HEK293 (cell line): ENCODE measurements around the gene TEX2.

ENCODE experiments used
- CTCF ChIA-PET: fragments of 350-600 bp; formaldehyde crosslinking; extraction: SDS; loops from one replicate; lab custom pipeline; 2021; ENCODE audit warnings: antibody characterized with exemption; lab: Yijun Ruan, JAX
- POLR2A ChIA-PET: fragments of 300-600 bp; formaldehyde crosslinking; extraction: SDS; loops from one replicate; lab custom pipeline; 2020; ENCODE audit warnings: antibody characterized with exemption, inconsistent platforms; lab: Yijun Ruan, JAX
- H3K27ac ChIP-seq: fragments of 200-500 bp; sonication (Bioruptor generic); 2 replicates; pipeline ENCODE4 v1.5.1; 2014; ENCODE audit warnings: low read depth, low read length, control low read depth, inconsistent platforms; ENCODE audit errors: extremely low read depth
- H3K36me3 ChIP-seq, 2 experiments: fragments of 200-500 bp in 1 of 2; sonication (Bioruptor generic) in 1 of 2; 1 replicate in 1 of 2; 2 replicates in 1 of 2; pipeline ENCODE4 v1.5.1; 2014 to 2017; ENCODE audit warnings: inconsistent platforms in 2 of 2, low read length in 2 of 2; ENCODE audit not compliant: control insufficient read depth in 2 of 2, insufficient read depth in 1 of 2
- H3K4me1 ChIP-seq: fragments of 200-500 bp; sonication (Bioruptor generic); 2 replicates; pipeline ENCODE4 v1.5.1; 2014; ENCODE audit warnings: mild to moderate bottlenecking, low read length, inconsistent platforms; ENCODE audit not compliant: control insufficient read depth, insufficient read depth
- H3K4me3 ChIP-seq: 2 replicates; pipeline ENCODE4 v1.5.1; 2011; ENCODE audit warnings: low read depth, mild to moderate bottlenecking, control low read depth, low read length, moderate library complexity
- H3K9me3 ChIP-seq: fragments of 200-500 bp; sonication (Bioruptor generic); 2 replicates; pipeline ENCODE4 v1.5.1; 2014; ENCODE audit warnings: low read depth, low read length, inconsistent platforms; ENCODE audit not compliant: control insufficient read depth, insufficient read depth
- OSR2 ChIP-seq: fragments of 450-650 bp; formaldehyde crosslinking; IDR thresholded peaks from 2 replicates; pipeline ENCODE4 v1.5.1; 2016; ENCODE audit warnings: missing biosample characterization, missing genetic modification characterization
- REST ChIP-seq: fragments of 450-650 bp; formaldehyde crosslinking; IDR thresholded peaks from 2 replicates; pipeline ENCODE4 v1.5.1; 2016; ENCODE audit warnings: missing biosample characterization, missing genetic modification characterization
- SP2 ChIP-seq: fragments of 450-650 bp; formaldehyde crosslinking; IDR thresholded peaks from 2 replicates; pipeline ENCODE4 v1.5.1; 2016; ENCODE audit warnings: missing biosample characterization, missing genetic modification characterization
- SP3 ChIP-seq: fragments of 450-650 bp; formaldehyde crosslinking; IDR thresholded peaks from 2 replicates; pipeline ENCODE4 v1.5.1; 2016; ENCODE audit warnings: missing biosample characterization, missing genetic modification characterization
- ZEB2 ChIP-seq: fragments of 450-650 bp; formaldehyde crosslinking; IDR thresholded peaks from 2 replicates; pipeline ENCODE4 v1.5.1; 2016; ENCODE audit warnings: missing biosample characterization, missing genetic modification characterization
- ZNF132 ChIP-seq: fragments of 450-650 bp; formaldehyde crosslinking; IDR thresholded peaks from 2 replicates; pipeline ENCODE4 v1.5.1; 2017; ENCODE audit warnings: missing biosample characterization, missing genetic modification characterization, borderline replicate concordance
- ZNF174 ChIP-seq: fragments of 450-650 bp; formaldehyde crosslinking; IDR thresholded peaks from 2 replicates; pipeline ENCODE4 v1.5.0; 2017; ENCODE audit warnings: missing biosample characterization, mild to moderate bottlenecking, missing genetic modification characterization
- ZNF211 ChIP-seq: fragments of 450-650 bp; formaldehyde crosslinking; IDR thresholded peaks from 2 replicates; pipeline ENCODE4 v1.5.1; 2016; ENCODE audit warnings: low read depth, missing biosample characterization, missing genetic modification characterization
- ZNF223 ChIP-seq: fragments of 450-650 bp; formaldehyde crosslinking; IDR thresholded peaks from 2 replicates; pipeline ENCODE4 v1.5.1; 2016; ENCODE audit warnings: missing biosample characterization, missing genetic modification characterization
- ZNF23 ChIP-seq: fragments of 450-650 bp; formaldehyde crosslinking; IDR thresholded peaks from 2 replicates; pipeline ENCODE4 v1.5.1; 2016; ENCODE audit warnings: missing biosample characterization, missing genetic modification characterization, borderline replicate concordance
- ZNF274 ChIP-seq, 2 experiments: fragments of 200-500 bp in 1 of 2; fragments of 450-650 bp in 1 of 2; sonication (Bioruptor generic) in 1 of 2; formaldehyde crosslinking in 1 of 2; IDR thresholded peaks; 2 replicates each; pipeline versions ENCODE4 v1.5.1 to v1.6.1; 2014 to 2016; ENCODE audit warnings: borderline replicate concordance in 1 of 2, inconsistent platforms in 1 of 2, low read length in 1 of 2, missing biosample characterization in 1 of 2, missing genetic modification characterization in 1 of 2
- ZNF280D ChIP-seq: fragments of 450-650 bp; formaldehyde crosslinking; IDR thresholded peaks from 2 replicates; pipeline ENCODE4 v1.5.1; 2016; ENCODE audit warnings: missing biosample characterization, missing genetic modification characterization
- ZNF311 ChIP-seq: fragments of 450-650 bp; formaldehyde crosslinking; IDR thresholded peaks from 2 replicates; pipeline ENCODE4 v1.5.1; 2017; ENCODE audit warnings: missing biosample characterization, missing genetic modification characterization, borderline replicate concordance
- ZNF398 ChIP-seq: fragments of 450-650 bp; formaldehyde crosslinking; IDR thresholded peaks from 2 replicates; pipeline ENCODE4 v1.5.1; 2017; ENCODE audit warnings: missing biosample characterization, missing genetic modification characterization
- ZNF416 ChIP-seq: fragments of 450-650 bp; formaldehyde crosslinking; IDR thresholded peaks from 2 replicates; pipeline ENCODE4 v1.5.1; 2016; ENCODE audit warnings: missing biosample characterization, missing genetic modification characterization
- ZNF426 ChIP-seq: fragments of 450-650 bp; formaldehyde crosslinking; IDR thresholded peaks from 2 replicates; pipeline ENCODE4 v1.5.1; 2017; ENCODE audit warnings: missing biosample characterization, missing genetic modification characterization, mild to moderate bottlenecking, inconsistent platforms, moderate library complexity
- ZNF585B ChIP-seq: fragments of 450-650 bp; formaldehyde crosslinking; IDR thresholded peaks from 2 replicates; pipeline ENCODE4 v1.5.1; 2016; ENCODE audit warnings: missing biosample characterization, missing genetic modification characterization
- ZNF600 ChIP-seq: fragments of 450-650 bp; formaldehyde crosslinking; IDR thresholded peaks from 2 replicates; pipeline ENCODE4 v1.5.1; 2016; ENCODE audit warnings: missing biosample characterization, missing genetic modification characterization
- ZNF658 ChIP-seq: fragments of 450-650 bp; formaldehyde crosslinking; IDR thresholded peaks from 2 replicates; pipeline ENCODE4; 2016; ENCODE audit warnings: missing biosample characterization, missing genetic modification characterization
- ZNF837 ChIP-seq: fragments of 450-650 bp; formaldehyde crosslinking; IDR thresholded peaks from 2 replicates; pipeline ENCODE4 v1.5.1; 2016; ENCODE audit warnings: missing biosample characterization, missing genetic modification characterization
- ZNF843 ChIP-seq: fragments of 450-650 bp; formaldehyde crosslinking; IDR thresholded peaks from 2 replicates; pipeline ENCODE4 v1.5.1; 2016; ENCODE audit warnings: missing biosample characterization, missing genetic modification characterization
- ZSCAN16 ChIP-seq: fragments of 450-650 bp; formaldehyde crosslinking; IDR thresholded peaks from 2 replicates; pipeline ENCODE4 v1.5.1; 2016; ENCODE audit warnings: missing biosample characterization, missing genetic modification characterization
- ZSCAN30 ChIP-seq: fragments of 450-650 bp; IDR thresholded peaks from 2 replicates; pipeline ENCODE4 v1.5.1; 2018; ENCODE audit warnings: missing biosample characterization, mild to moderate bottlenecking, missing genetic modification characterization, moderate library complexity
- TF ChIP-seq, protein P1 (sequence below): fragments of 450-650 bp; formaldehyde crosslinking; IDR thresholded peaks from 2 replicates; pipeline ENCODE4 v1.5.1; 2017; ENCODE audit warnings: missing biosample characterization, missing genetic modification characterization
- TF ChIP-seq, protein P2 (sequence below): fragments of 450-650 bp; formaldehyde crosslinking; IDR thresholded peaks from 2 replicates; pipeline ENCODE4 v1.5.1; 2016; ENCODE audit warnings: missing biosample characterization, missing genetic modification characterization

Gene TEX2

GRCh38 chr17:64223283-64223682, 39.8 kb downstream of the TEX2 start:
- ChIA-PET POLR2A (no interaction called here), CTCF (interaction anchor here (0.6 to 1.2 kb wide), 3 partner anchors 8 to 374 kb away, joined by 3 to 4 read pairs (median 3); no protein-coding TSS in a partner anchor)

GRCh38 chr17:64221679-64222078, 41.4 kb downstream of the TEX2 start:
- POLR2A ChIA-PET: interaction anchor here (0.6 kb wide), 1 partner anchor 76 kb away, joined by 3 read pairs; no protein-coding TSS in a partner anchor
- Histone ChIP-seq H3K9me3 (no peaks in the 10 kb centered on the region), H3K27ac (no peak overlapping the region), H3K36me3 (no peaks in the 10 kb centered on the region), H3K4me1 (peaks cover 11% of the 10 kb centered on the region), H3K4me3 (no peak overlapping the region)
- CTCF ChIA-PET: no interaction called here
- TF ChIP-seq SP3 (tag by site-specific recombination) (no peak), ZNF280D (no peak), ZNF600 (no peak), OSR2 (tag by site-specific recombination) (no peak), ZNF416 (tag by site-specific recombination) (no peak), ZNF585B (tag by site-specific recombination) (no peak), SP2 (tag by site-specific recombination) (no peak), ZNF274 (IDR thresholded peaks at IDR 0.05; ENCODE audit: low read length) (no peak), ZNF274 (tag by site-specific recombination; IDR thresholded peaks at IDR 0.05; ENCODE audit: borderline replicate concordance) (no peak)
- TF ChIP-seq, protein P1, sequence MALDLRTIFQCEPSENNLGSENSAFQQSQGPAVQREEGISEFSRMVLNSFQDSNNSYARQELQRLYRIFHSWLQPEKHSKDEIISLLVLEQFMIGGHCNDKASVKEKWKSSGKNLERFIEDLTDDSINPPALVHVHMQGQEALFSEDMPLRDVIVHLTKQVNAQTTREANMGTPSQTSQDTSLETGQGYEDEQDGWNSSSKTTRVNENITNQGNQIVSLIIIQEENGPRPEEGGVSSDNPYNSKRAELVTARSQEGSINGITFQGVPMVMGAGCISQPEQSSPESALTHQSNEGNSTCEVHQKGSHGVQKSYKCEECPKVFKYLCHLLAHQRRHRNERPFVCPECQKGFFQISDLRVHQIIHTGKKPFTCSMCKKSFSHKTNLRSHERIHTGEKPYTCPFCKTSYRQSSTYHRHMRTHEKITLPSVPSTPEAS: no peak

More at GRCh38 chr17:64223283-64223682, 39.8 kb downstream of the TEX2 start:
- Histone ChIP-seq H3K36me3 (no peaks in the 10 kb centered on the region), H3K4me3 (no peak overlapping the region), H3K27ac (no peak overlapping the region), H3K4me1 (no peaks in the 10 kb centered on the region), H3K9me3 (no peaks in the 10 kb centered on the region)
- TF ChIP-seq ZNF658: no peak
- no peak for TF ChIP-seq ZNF426 (tag by site-specific recombination)
- TF ChIP-seq ZNF398: no peak
- no peak for TF ChIP-seq ZNF23 (tag by site-specific recombination)
- no peak for TF ChIP-seq ZNF132
- no peak for TF ChIP-seq ZEB2 (tag by site-specific recombination)
- no peak for TF ChIP-seq ZNF585B (tag by site-specific recombination)
- TF ChIP-seq ZNF837 (tag by site-specific recombination): no peak
- no peak for TF ChIP-seq ZSCAN16
- no peak for TF ChIP-seq ZNF174 (tag by site-specific recombination)
- TF ChIP-seq ZNF843 (tag by site-specific recombination): no peak
- no peak for TF ChIP-seq ZNF311 (tag by site-specific recombination)
- no peak for TF ChIP-seq ZNF223
- no peak for TF ChIP-seq ZNF211 (tag by site-specific recombination)
- no peak for TF ChIP-seq REST (tag by site-specific recombination)
- TF ChIP-seq, protein P2, sequence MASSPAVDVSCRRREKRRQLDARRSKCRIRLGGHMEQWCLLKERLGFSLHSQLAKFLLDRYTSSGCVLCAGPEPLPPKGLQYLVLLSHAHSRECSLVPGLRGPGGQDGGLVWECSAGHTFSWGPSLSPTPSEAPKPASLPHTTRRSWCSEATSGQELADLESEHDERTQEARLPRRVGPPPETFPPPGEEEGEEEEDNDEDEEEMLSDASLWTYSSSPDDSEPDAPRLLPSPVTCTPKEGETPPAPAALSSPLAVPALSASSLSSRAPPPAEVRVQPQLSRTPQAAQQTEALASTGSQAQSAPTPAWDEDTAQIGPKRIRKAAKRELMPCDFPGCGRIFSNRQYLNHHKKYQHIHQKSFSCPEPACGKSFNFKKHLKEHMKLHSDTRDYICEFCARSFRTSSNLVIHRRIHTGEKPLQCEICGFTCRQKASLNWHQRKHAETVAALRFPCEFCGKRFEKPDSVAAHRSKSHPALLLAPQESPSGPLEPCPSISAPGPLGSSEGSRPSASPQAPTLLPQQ (tag by site-specific recombination): no peak
- TF ChIP-seq ZSCAN30 (tag by site-specific recombination): no peak
